ENCODE results near the gene RAB40A.

GRCh38 chrX:103467156-103467555 lies 52.1 kb downstream of the RAB40A start:
- no peak for TF ChIP-seq CTCF (IDR thresholded peaks at IDR 0.05 in 2 of 3, conservative IDR thresholded peaks at IDR 0.05 in 1 of 3; ENCODE audit: borderline replicate concordance in 1 of 3, insufficient read depth in 1 of 3, low read depth in 2 of 3, low read length in 2 of 3)
- TF ChIP-seq POLR2AphosphoS5 (IDR thresholded peaks at IDR 0.05; ENCODE audit: low read depth, low read length) = no peak
- TF ChIP-seq JUND (IDR thresholded peaks at IDR 0.05) = no peak
- no peak for TF ChIP-seq ATF3 (IDR thresholded peaks at IDR 0.05)
- TF ChIP-seq MAX (IDR thresholded peaks at IDR 0.05) = no peak
